HL-60 (cell line): Measurements from ENCODE around the gene PTGES.

Experiments
- CTCF ChIP-seq: IDR thresholded peaks from one replicate; pipeline ENCODE4 v1.5.1; 2011; ENCODE audit warnings: low read length, control low read depth, inconsistent platforms; ENCODE audit not compliant: insufficient read depth
- GABPA ChIP-seq: IDR thresholded peaks from 2 replicates; pipeline ENCODE4 v1.6.1; 2012; ENCODE audit warnings: low read depth
- POLR2AphosphoS5 ChIP-seq: IDR thresholded peaks from 2 replicates; pipeline ENCODE4 v1.6.1; 2012; ENCODE audit warnings: low read depth
- REST ChIP-seq: IDR thresholded peaks from 2 replicates; pipeline ENCODE4 v1.6.1; 2012; ENCODE audit warnings: low read depth; ENCODE audit not compliant: insufficient replicate concordance
- SPI1 ChIP-seq: IDR thresholded peaks from 2 replicates; pipeline ENCODE4 v1.6.1; 2012; ENCODE audit warnings: low read depth, mild to moderate bottlenecking, borderline replicate concordance

- TF ChIP-seq CTCF (no peak), POLR2AphosphoS5 (no peak), SPI1 (no peak), REST (no peak), GABPA (no peak)
Observed at GRCh38 chr9:129756191-129756590, 3.3 kb upstream of the PTGES start.
